HEK293 (cell line): ENCODE measurements around the gene CCHCR1.

Experiments
- CTCF ChIA-PET: fragments of 350-600 bp; formaldehyde crosslinking; extraction: SDS; loops from one replicate; lab custom pipeline; 2021; ENCODE audit warnings: antibody characterized with exemption; lab: Yijun Ruan, JAX
- POLR2A ChIA-PET: fragments of 300-600 bp; formaldehyde crosslinking; extraction: SDS; loops from one replicate; lab custom pipeline; 2020; ENCODE audit warnings: antibody characterized with exemption, inconsistent platforms; lab: Yijun Ruan, JAX
- H3K27ac ChIP-seq: fragments of 200-500 bp; sonication (Bioruptor generic); 2 replicates; pipeline ENCODE4 v1.5.1; 2014; ENCODE audit warnings: low read depth, low read length, control low read depth, inconsistent platforms; ENCODE audit errors: extremely low read depth
- H3K36me3 ChIP-seq, 2 experiments: fragments of 200-500 bp in 1 of 2; sonication (Bioruptor generic) in 1 of 2; 1 replicate in 1 of 2; 2 replicates in 1 of 2; pipeline ENCODE4 v1.5.1; 2014 to 2017; ENCODE audit warnings: inconsistent platforms in 2 of 2, low read length in 2 of 2; ENCODE audit not compliant: control insufficient read depth in 2 of 2, insufficient read depth in 1 of 2
- H3K4me1 ChIP-seq: fragments of 200-500 bp; sonication (Bioruptor generic); 2 replicates; pipeline ENCODE4 v1.5.1; 2014; ENCODE audit warnings: mild to moderate bottlenecking, low read length, inconsistent platforms; ENCODE audit not compliant: control insufficient read depth, insufficient read depth
- H3K4me3 ChIP-seq: 2 replicates; pipeline ENCODE4 v1.5.1; 2011; ENCODE audit warnings: low read depth, mild to moderate bottlenecking, control low read depth, low read length, moderate library complexity
- H3K9me3 ChIP-seq: fragments of 200-500 bp; sonication (Bioruptor generic); 2 replicates; pipeline ENCODE4 v1.5.1; 2014; ENCODE audit warnings: low read depth, low read length, inconsistent platforms; ENCODE audit not compliant: control insufficient read depth, insufficient read depth
- GLIS1 ChIP-seq: fragments of 450-650 bp; formaldehyde crosslinking; IDR thresholded peaks from 2 replicates; pipeline ENCODE4 v1.5.1; 2016; ENCODE audit warnings: missing biosample characterization, missing genetic modification characterization
- OSR2 ChIP-seq: fragments of 450-650 bp; formaldehyde crosslinking; IDR thresholded peaks from 2 replicates; pipeline ENCODE4 v1.5.1; 2016; ENCODE audit warnings: missing biosample characterization, missing genetic modification characterization
- ZBTB21 ChIP-seq: fragments of 450-650 bp; formaldehyde crosslinking; IDR thresholded peaks from 2 replicates; pipeline ENCODE4 v1.5.1; 2017; ENCODE audit warnings: missing biosample characterization, missing genetic modification characterization
- ZIC2 ChIP-seq: fragments of 450-650 bp; formaldehyde crosslinking; IDR thresholded peaks from 2 replicates; pipeline ENCODE4 v1.5.1; 2016; ENCODE audit warnings: missing biosample characterization, missing genetic modification characterization
- ZNF341 ChIP-seq: fragments of 450-650 bp; formaldehyde crosslinking; IDR thresholded peaks from 2 replicates; pipeline ENCODE4; 2016; ENCODE audit warnings: low read depth, missing biosample characterization, missing genetic modification characterization
- ZNF48 ChIP-seq: fragments of 450-650 bp; formaldehyde crosslinking; IDR thresholded peaks from 2 replicates; pipeline ENCODE4 v1.5.1; 2016; ENCODE audit warnings: missing biosample characterization, missing genetic modification characterization
- ZNF560 ChIP-seq: fragments of 450-650 bp; formaldehyde crosslinking; IDR thresholded peaks from 2 replicates; pipeline ENCODE4 v1.5.1; 2017; ENCODE audit warnings: missing biosample characterization, missing genetic modification characterization, borderline replicate concordance
- ZNF660 ChIP-seq: fragments of 450-650 bp; IDR thresholded peaks from 2 replicates; pipeline ENCODE4 v1.5.1; 2018; ENCODE audit warnings: missing biosample characterization, mild to moderate bottlenecking, missing genetic modification characterization
- TF ChIP-seq, protein P1 (sequence below): fragments of 450-650 bp; formaldehyde crosslinking; IDR thresholded peaks from 2 replicates; pipeline ENCODE4 v1.5.1; 2016; ENCODE audit warnings: missing biosample characterization, missing genetic modification characterization
- TF ChIP-seq, protein P2 (sequence below): fragments of 450-650 bp; formaldehyde crosslinking; IDR thresholded peaks from 2 replicates; pipeline ENCODE4 v1.5.1; 2016; ENCODE audit warnings: missing biosample characterization, missing genetic modification characterization
- TF ChIP-seq, protein P3 (sequence below): fragments of 450-650 bp; formaldehyde crosslinking; optimal IDR thresholded peaks from 2 replicates; pipeline ENCODE3; 2016; ENCODE audit warnings: missing biosample characterization, mild to moderate bottlenecking, missing genetic modification characterization
- TF ChIP-seq, protein P4 (sequence below): fragments of 450-650 bp; formaldehyde crosslinking; IDR thresholded peaks from 2 replicates; pipeline ENCODE4; 2016; ENCODE audit warnings: missing biosample characterization, missing genetic modification characterization
- TF ChIP-seq, protein P5 (sequence below): fragments of 450-650 bp; formaldehyde crosslinking; conservative IDR thresholded peaks from 2 replicates; pipeline ENCODE4 v1.5.1; 2016; ENCODE audit warnings: low read depth, missing biosample characterization, missing genetic modification characterization
- TF ChIP-seq, protein P6 (sequence below): sonication (generic); formaldehyde crosslinking; IDR thresholded peaks from 2 replicates; pipeline ENCODE4 v1.8.1; 2022; ENCODE audit warnings: mild to moderate bottlenecking, moderate library complexity, missing genetic modification reagents

CCHCR1 gene

DNA sequence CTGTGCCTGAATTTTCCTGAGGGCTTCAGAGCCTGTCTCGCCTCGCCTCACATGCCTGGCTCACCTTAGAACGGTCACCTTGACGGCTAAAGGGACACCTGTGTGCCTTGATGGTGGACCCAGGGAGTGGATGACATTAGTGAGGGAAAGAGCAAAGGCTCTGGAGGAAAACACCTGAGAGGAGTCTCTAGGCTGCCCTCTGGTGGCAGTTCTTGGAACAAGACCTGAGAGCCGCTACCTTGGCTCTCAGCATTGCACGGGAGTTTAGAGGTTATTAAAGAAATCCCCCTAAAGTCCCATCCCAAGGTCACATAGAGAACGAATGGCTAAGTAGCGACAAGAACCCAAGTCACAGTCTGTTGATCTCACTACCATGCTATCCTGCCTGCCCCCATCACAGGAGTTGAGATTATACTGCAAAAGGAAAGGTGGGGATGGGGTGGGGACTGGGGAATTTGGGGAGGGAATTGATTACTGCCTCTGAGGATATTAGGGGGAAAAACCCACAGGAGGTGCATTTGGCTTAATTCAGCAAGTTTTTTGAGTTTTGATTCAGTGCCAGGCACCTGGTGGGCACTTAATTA lies 29.4 kb downstream of the CCHCR1 start (continued):
- TF ChIP-seq, protein P1, sequence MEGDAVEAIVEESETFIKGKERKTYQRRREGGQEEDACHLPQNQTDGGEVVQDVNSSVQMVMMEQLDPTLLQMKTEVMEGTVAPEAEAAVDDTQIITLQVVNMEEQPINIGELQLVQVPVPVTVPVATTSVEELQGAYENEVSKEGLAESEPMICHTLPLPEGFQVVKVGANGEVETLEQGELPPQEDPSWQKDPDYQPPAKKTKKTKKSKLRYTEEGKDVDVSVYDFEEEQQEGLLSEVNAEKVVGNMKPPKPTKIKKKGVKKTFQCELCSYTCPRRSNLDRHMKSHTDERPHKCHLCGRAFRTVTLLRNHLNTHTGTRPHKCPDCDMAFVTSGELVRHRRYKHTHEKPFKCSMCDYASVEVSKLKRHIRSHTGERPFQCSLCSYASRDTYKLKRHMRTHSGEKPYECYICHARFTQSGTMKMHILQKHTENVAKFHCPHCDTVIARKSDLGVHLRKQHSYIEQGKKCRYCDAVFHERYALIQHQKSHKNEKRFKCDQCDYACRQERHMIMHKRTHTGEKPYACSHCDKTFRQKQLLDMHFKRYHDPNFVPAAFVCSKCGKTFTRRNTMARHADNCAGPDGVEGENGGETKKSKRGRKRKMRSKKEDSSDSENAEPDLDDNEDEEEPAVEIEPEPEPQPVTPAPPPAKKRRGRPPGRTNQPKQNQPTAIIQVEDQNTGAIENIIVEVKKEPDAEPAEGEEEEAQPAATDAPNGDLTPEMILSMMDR (tag by site-specific recombination): peak; percentile 57; the same call in 1 of the 2 replicates
- no peak for TF ChIP-seq ZNF48 (tag by site-specific recombination)

DNA sequence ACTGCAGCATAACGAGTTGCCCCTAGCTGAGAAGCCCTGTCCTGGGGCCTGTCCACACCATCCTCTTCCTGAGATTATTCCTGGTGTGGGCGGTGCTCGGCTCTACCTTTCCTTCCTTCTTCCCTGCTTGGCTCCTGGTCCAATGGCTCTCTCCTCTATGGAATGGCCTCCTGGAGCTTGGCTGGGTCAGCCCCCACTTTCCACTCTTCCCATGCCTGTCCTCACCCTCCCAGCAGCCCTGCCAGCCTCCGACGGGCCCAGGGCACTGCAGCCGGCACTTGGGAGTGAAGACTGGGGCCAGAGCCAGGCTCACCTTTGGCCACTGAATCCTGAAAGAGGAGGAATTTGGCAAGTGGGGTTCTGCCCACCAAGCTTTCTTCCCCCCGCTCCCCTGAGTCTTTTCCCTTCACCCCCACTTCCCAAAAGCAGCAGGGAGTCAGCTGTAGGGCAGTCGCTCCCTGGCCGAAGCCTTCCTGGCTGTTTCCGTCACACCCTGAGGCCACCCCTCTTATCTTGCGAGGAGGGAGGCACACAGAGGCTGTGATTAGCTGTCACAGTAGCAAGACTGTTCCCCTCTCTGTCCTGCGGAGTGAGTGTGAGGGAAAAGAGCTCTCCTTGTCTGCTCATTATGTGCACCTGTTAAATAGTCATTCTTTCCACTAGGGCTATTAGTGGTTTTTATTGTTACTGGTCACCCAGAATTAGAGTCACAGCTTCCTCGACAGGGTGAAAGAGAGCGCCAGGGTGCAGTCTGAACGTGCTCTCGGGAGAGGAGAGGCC lies 31.0 kb downstream of the CCHCR1 start:
- POLR2A ChIA-PET: interaction anchor here (1.0 kb wide), 2 partner anchors 32 to 461 kb away, joined by 3 read pairs; partner anchors contain the start of gene TCF19
- no peak overlapping the region for H3K4me3 ChIP-seq
- H3K27ac ChIP-seq: no peak overlapping the region
- H3K9me3 ChIP-seq: no peaks in the 10 kb centered on the region
- CTCF ChIA-PET: interaction anchor here (0.6 to 11.3 kb wide), 20 partner anchors 9 to 299 kb away, joined by 3 to 100 read pairs (median 6); partner anchors contain the start of genes C6orf15, PSORS1C1 and PSORS1C2
- H3K36me3 ChIP-seq: no peaks in the 10 kb centered on the region
- H3K4me1 ChIP-seq: peaks cover 10% of the 10 kb centered on the region
- TF ChIP-seq OSR2 (tag by site-specific recombination) (0 out of 2 replicates have a peak, but pooled peaks have one; percentile 17), GLIS1 (tag by site-specific recombination) (peak; percentile 72), ZNF660 (tag by site-specific recombination) (peak; percentile 74; the same call in 1 of the 2 replicates), ZIC2 (tag by site-specific recombination) (0 out of 2 replicates have a peak, but pooled peaks have one; percentile 14), ZNF341 (tag by site-specific recombination) (peak; percentile 85)
- TF ChIP-seq, protein P2, sequence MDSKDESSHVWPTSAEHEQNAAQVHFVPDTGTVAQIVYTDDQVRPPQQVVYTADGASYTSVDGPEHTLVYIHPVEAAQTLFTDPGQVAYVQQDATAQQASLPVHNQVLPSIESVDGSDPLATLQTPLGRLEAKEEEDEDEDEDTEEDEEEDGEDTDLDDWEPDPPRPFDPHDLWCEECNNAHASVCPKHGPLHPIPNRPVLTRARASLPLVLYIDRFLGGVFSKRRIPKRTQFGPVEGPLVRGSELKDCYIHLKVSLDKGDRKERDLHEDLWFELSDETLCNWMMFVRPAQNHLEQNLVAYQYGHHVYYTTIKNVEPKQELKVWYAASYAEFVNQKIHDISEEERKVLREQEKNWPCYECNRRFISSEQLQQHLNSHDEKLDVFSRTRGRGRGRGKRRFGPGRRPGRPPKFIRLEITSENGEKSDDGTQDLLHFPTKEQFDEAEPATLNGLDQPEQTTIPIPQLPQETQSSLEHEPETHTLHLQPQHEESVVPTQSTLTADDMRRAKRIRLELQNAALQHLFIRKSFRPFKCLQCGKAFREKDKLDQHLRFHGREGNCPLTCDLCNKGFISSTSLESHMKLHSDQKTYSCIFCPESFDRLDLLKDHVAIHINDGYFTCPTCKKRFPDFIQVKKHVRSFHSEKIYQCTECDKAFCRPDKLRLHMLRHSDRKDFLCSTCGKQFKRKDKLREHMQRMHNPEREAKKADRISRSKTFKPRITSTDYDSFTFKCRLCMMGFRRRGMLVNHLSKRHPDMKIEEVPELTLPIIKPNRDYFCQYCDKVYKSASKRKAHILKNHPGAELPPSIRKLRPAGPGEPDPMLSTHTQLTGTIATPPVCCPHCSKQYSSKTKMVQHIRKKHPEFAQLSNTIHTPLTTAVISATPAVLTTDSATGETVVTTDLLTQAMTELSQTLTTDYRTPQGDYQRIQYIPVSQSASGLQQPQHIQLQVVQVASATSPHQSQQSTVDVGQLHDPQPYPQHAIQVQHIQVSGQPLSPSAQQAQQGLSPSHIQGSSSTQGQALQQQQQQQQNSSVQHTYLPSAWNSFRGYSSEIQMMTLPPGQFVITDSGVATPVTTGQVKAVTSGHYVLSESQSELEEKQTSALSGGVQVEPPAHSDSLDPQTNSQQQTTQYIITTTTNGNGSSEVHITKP: no peak
- TF ChIP-seq, protein P3, sequence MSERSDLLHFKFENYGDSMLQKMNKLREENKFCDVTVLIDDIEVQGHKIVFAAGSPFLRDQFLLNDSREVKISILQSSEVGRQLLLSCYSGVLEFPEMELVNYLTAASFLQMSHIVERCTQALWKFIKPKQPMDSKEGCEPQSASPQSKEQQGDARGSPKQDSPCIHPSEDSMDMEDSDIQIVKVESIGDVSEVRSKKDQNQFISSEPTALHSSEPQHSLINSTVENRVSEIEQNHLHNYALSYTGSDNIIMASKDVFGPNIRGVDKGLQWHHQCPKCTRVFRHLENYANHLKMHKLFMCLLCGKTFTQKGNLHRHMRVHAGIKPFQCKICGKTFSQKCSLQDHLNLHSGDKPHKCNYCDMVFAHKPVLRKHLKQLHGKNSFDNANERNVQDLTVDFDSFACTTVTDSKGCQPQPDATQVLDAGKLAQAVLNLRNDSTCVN: no peak

DNA sequence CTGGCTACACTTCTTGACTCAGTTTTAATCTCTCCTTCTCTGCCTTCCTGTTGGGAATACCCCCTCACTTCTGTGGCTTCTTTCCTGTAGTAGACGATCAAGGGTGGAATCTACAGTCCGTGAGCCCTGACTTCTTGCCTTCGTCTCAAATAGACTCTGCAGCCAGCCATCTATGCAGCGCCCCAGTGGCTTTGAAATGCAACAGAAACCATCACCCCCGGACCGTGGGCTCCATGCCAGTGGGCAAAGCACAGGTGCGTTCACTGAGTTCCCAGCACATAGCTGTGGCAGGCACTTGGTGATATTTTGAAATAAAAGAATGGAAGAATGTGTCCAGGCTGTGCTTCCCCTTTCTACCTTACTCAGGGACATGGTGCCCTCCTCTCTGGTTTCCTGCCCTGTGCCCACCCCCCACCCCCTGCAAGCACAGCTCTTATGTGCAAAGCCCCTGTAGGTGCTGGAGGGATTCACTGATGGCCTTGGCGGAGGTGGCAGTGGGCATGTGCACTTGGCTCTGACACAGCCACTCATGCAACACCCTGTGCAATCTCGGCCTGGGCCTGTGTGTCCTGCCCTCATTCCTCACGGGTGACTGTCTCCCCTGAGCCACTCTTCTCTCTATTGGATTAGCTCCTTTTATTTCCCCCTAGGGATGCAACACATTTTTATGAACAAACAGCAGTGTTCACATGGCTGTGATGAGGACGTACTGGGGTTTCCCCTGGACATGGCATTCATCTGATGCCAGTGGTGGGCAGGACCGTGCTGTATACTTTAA lies 31.8 kb downstream of the CCHCR1 start:
- Histone ChIP-seq H3K27ac (no peak overlapping the region), H3K9me3 (no peaks in the 10 kb centered on the region), H3K36me3 (no peaks in the 10 kb centered on the region), H3K4me1 (peaks cover 10% of the 10 kb centered on the region), H3K4me3 (no peak overlapping the region)
- CTCF ChIA-PET: interaction anchor here (0.7 to 11.3 kb wide), 13 partner anchors 9 to 274 kb away, joined by 3 to 100 read pairs (median 11); partner anchors contain the start of genes C6orf15, PSORS1C1 and PSORS1C2
- POLR2A ChIA-PET: no interaction called here
- TF ChIP-seq, protein P4, sequence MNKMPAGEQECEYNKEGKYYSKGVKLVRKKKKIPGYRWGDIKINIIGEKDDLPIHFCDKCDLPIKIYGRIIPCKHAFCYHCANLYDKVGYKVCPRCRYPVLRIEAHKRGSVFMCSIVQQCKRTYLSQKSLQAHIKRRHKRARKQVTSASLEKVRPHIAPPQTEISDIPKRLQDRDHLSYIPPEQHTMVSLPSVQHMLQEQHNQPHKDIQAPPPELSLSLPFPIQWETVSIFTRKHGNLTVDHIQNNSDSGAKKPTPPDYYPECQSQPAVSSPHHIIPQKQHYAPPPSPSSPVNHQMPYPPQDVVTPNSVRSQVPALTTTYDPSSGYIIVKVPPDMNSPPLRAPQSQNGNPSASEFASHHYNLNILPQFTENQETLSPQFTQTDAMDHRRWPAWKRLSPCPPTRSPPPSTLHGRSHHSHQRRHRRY (tag by site-specific recombination): no peak
- TF ChIP-seq ZBTB21 (tag by site-specific recombination): no peak
- TF ChIP-seq, protein P5, sequence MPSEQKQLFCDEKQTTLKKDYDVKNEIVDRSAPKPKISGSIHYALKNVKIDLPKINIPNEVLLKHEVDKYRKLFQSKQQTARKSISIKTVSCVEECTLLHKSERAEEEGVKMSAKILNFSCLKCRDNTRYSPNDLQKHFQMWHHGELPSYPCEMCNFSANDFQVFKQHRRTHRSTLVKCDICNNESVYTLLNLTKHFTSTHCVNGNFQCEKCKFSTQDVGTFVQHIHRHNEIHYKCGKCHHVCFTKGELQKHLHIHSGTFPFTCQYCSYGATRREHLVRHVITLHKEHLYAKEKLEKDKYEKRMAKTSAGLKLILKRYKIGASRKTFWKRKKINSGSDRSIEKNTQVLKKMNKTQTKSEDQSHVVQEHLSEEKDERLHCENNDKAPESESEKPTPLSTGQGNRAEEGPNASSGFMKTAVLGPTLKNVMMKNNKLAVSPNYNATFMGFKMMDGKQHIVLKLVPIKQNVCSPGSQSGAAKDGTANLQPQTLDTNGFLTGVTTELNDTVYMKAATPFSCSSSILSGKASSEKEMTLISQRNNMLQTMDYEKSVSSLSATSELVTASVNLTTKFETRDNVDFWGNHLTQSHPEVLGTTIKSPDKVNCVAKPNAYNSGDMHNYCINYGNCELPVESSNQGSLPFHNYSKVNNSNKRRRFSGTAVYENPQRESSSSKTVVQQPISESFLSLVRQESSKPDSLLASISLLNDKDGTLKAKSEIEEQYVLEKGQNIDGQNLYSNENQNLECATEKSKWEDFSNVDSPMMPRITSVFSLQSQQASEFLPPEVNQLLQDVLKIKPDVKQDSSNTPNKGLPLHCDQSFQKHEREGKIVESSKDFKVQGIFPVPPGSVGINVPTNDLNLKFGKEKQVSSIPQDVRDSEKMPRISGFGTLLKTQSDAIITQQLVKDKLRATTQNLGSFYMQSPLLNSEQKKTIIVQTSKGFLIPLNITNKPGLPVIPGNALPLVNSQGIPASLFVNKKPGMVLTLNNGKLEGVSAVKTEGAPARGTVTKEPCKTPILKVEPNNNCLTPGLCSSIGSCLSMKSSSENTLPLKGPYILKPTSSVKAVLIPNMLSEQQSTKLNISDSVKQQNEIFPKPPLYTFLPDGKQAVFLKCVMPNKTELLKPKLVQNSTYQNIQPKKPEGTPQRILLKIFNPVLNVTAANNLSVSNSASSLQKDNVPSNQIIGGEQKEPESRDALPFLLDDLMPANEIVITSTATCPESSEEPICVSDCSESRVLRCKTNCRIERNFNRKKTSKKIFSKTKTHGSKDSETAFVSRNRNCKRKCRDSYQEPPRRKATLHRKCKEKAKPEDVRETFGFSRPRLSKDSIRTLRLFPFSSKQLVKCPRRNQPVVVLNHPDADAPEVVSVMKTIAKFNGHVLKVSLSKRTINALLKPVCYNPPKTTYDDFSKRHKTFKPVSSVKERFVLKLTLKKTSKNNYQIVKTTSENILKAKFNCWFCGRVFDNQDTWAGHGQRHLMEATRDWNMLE (tag by site-specific recombination): no peak
- TF ChIP-seq, protein P6, sequence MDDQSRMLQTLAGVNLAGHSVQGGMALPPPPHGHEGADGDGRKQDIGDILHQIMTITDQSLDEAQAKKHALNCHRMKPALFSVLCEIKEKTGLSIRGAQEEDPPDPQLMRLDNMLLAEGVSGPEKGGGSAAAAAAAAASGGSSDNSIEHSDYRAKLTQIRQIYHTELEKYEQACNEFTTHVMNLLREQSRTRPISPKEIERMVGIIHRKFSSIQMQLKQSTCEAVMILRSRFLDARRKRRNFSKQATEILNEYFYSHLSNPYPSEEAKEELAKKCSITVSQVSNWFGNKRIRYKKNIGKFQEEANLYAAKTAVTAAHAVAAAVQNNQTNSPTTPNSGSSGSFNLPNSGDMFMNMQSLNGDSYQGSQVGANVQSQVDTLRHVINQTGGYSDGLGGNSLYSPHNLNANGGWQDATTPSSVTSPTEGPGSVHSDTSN (CRISPR knock-in tag): no peak
- TF ChIP-seq ZNF560: no peak
- no peak for TF ChIP-seq ZNF341 (tag by site-specific recombination)
